SK-N-SH (cell line): ENCODE data around the gene PSMF1. TPM values are rescaled to one million over a fixed set of nuclear protein-coding genes. Genes with fewer than 3 reads are reported as not detected.

Experiments used
- CTCF ChIA-PET: fragments of 300-600, 350-600 bp; formaldehyde crosslinking; extraction: SDS; loops from one replicate; lab custom pipeline; 2021; lab: Yijun Ruan, JAX
- POLR2A ChIA-PET: fragments of 350-600 bp; sonication (Branson Sonifier 250); formaldehyde crosslinking; extraction: SDS; loops from one replicate; lab custom pipeline; 2020; ENCODE audit warnings: antibody characterized with exemption, inconsistent platforms; lab: Yijun Ruan, JAX
- DNase-seq: peaks from one replicate; pipeline ENCODE4 v3.0.0; 2012
- H2AFZ ChIP-seq: fragments of 200-600 bp; sonication (generic); 2 replicates; pipeline ENCODE4 v1.8.1; 2016; ENCODE audit warnings: antibody characterized with exemption, mild to moderate bottlenecking, low read depth
- H3F3A ChIP-seq: fragments of 200-600 bp; sonication (generic); replicated peaks from 2 replicates; pipeline ENCODE3; 2016; ENCODE audit warnings: antibody characterized with exemption, mild to moderate bottlenecking; ENCODE audit not compliant: insufficient read depth
- H3K27ac ChIP-seq, 2 experiments: fragments of 200-500 bp in 1 of 2; fragments of 200-600 bp in 1 of 2; sonication (Bioruptor generic) in 1 of 2; sonication (generic), shearing (Covaris generic) in 1 of 2; 2 replicates each; pipeline versions ENCODE4 v1.5.1 to v1.6.1; 2014 to 2016; ENCODE audit warnings: low read depth in 2 of 2, inconsistent platforms in 1 of 2, low read length in 1 of 2, mild to moderate bottlenecking in 1 of 2, mixed read lengths in 1 of 2
- H3K27me3 ChIP-seq: fragments of 200-600 bp; sonication (generic), shearing (Covaris generic); 2 replicates; pipeline ENCODE4 v1.6.1; 2016; ENCODE audit warnings: mixed run types; ENCODE audit not compliant: insufficient read depth
- H3K36me3 ChIP-seq, 2 experiments: fragments of 200-500 bp in 1 of 2; fragments of 200-600 bp in 1 of 2; sonication (Bioruptor generic) in 1 of 2; sonication (generic) in 1 of 2; replicated peaks in 1 of 2; 2 replicates each; pipeline versions ENCODE3 to v1.5.1; 2014 to 2016; ENCODE audit warnings: low read length in 1 of 2, mild to moderate bottlenecking in 1 of 2; ENCODE audit not compliant: insufficient read depth in 2 of 2, control insufficient read depth in 1 of 2
- H3K4me1 ChIP-seq, 2 experiments: fragments of 200-500 bp in 1 of 2; fragments of 200-600 bp in 1 of 2; sonication (Bioruptor generic) in 1 of 2; sonication (generic), shearing (Covaris generic) in 1 of 2; 2 replicates each; pipeline versions ENCODE4 v1.5.1 to v1.6.1; 2014 to 2016; ENCODE audit warnings: low read depth in 1 of 2, low read length in 1 of 2, mixed run types in 1 of 2; ENCODE audit not compliant: insufficient read depth in 2 of 2, control insufficient read depth in 1 of 2
- H3K4me2 ChIP-seq: fragments of 200-600 bp; sonication (generic), shearing (Covaris generic); 2 replicates; pipeline ENCODE4 v1.6.1; 2017; ENCODE audit warnings: mixed run types
- H3K4me3 ChIP-seq, 2 experiments: fragments of 200-500 bp in 1 of 2; fragments of 200-600 bp in 1 of 2; sonication (Bioruptor generic) in 1 of 2; sonication (generic), shearing (Covaris generic) in 1 of 2; 2 replicates each; pipeline versions ENCODE4 v1.5.1 to v1.8.1; 2014 to 2016; ENCODE audit warnings: low read depth in 2 of 2, inconsistent platforms in 1 of 2, low read length in 1 of 2, mild to moderate bottlenecking in 1 of 2, mixed read lengths in 1 of 2, moderate library complexity in 1 of 2
- H3K79me2 ChIP-seq: fragments of 200-600 bp; sonication (generic); 2 replicates; pipeline ENCODE4 v1.8.1; 2017; ENCODE audit warnings: mild to moderate bottlenecking; ENCODE audit not compliant: insufficient read depth
- H3K9ac ChIP-seq: fragments of 200-600 bp; sonication (generic); 2 replicates; pipeline ENCODE4 v1.6.1; 2017; ENCODE audit warnings: mixed run types
- H3K9me2 ChIP-seq: fragments of 200-600 bp; sonication (generic); 2 replicates; pipeline ENCODE4 v1.6.1; 2017; ENCODE audit warnings: mixed run types
- H3K9me3 ChIP-seq: fragments of 200-600 bp; sonication (generic); 2 replicates; pipeline ENCODE4 v1.6.1; 2017; ENCODE audit warnings: mixed run types, mild to moderate bottlenecking, moderate library complexity
- H4K20me1 ChIP-seq: fragments of 200-600 bp; sonication (generic); 2 replicates; pipeline ENCODE4 v1.6.1; 2017; ENCODE audit warnings: mild to moderate bottlenecking, mixed run types; ENCODE audit not compliant: insufficient read depth
- CHD2 ChIP-seq: fragments of 150-350 bp; IDR thresholded peaks from 2 replicates; pipeline ENCODE4 v1.6.1; 2018; ENCODE audit warnings: low read length; ENCODE audit not compliant: partially characterized antibody
- FOSL2 ChIP-seq: IDR thresholded peaks from 2 replicates; pipeline ENCODE4 v1.4.0; 2012; ENCODE audit warnings: low read depth, mild to moderate bottlenecking, moderate library complexity, borderline replicate concordance
- FOXM1 ChIP-seq: IDR thresholded peaks from 2 replicates; pipeline ENCODE4 v1.4.0; 2012; ENCODE audit warnings: low read depth, mild to moderate bottlenecking
- IRF3 ChIP-seq: fragments of 150-350 bp; IDR thresholded peaks from 2 replicates; pipeline ENCODE4 v1.6.1; 2016; ENCODE audit warnings: mild to moderate bottlenecking, low read depth, low read length
- MAX ChIP-seq: IDR thresholded peaks from 2 replicates; pipeline ENCODE4 v1.4.0; 2012; ENCODE audit warnings: low read depth
- NFIC ChIP-seq: IDR thresholded peaks from 2 replicates; pipeline ENCODE4 v1.4.0; 2012; ENCODE audit warnings: borderline replicate concordance
- NRF1 ChIP-seq: IDR thresholded peaks from 2 replicates; pipeline ENCODE4 v1.6.1; 2012; ENCODE audit warnings: low read depth, mild to moderate bottlenecking, low read length
- REST ChIP-seq: IDR thresholded peaks from 2 replicates; pipeline ENCODE4 v1.6.1; 2012; ENCODE audit warnings: mild to moderate bottlenecking, low read depth, low read length, moderate library complexity
- RXRA ChIP-seq: IDR thresholded peaks from 2 replicates; pipeline ENCODE4 v1.4.0; 2012; ENCODE audit warnings: low read depth, mild to moderate bottlenecking, borderline replicate concordance
- USF2 ChIP-seq: fragments of 150-350 bp; IDR thresholded peaks from 2 replicates; pipeline ENCODE4 v1.6.1; 2017; ENCODE audit warnings: antibody characterized with exemption, low read length, low read depth, borderline replicate concordance
- YY1 ChIP-seq: IDR thresholded peaks from 2 replicates; pipeline ENCODE4 v1.4.0; 2012; ENCODE audit warnings: low read depth, mild to moderate bottlenecking
- WGBS: methylation state at CpG from one replicate; pipeline ENCODE4 v1.1.6; 2017; ENCODE audit warnings: low lambda C conversion rate; 5-methylcytosine and 5-hydroxymethylcytosine counted together
- polyA plus RNA-seq, 3 experiments: library from polyadenylated mRNA; depleted of rRNA; stranded (reverse); fragments of >200 nt; gene quantifications; 2 replicates each; pipeline ENCODE4 v1.2.3, GENCODE V29; 2012

Gene PSMF1
- polyA plus RNA-seq, 1 of the 3 experiments (the other 2 are of a cell fraction), result 103 TPM

GRCh38 chr20:1154691-1155090 lies 36.3 kb downstream of the PSMF1 start:
- H3K27me3 ChIP-seq, result no peaks in the 10 kb centered on the region
- TF ChIP-seq MAX, result no peak
- TF ChIP-seq NRF1, result no peak
- TF ChIP-seq, all 33 proteins: peak for 0
- Histone ChIP-seq H4K20me1 (no peaks in the 10 kb centered on the region), H3K4me2 (no peak overlapping the region), H3F3A (no peaks in the 10 kb centered on the region), H3K4me3 (no peak overlapping the region), H3K79me2 (peaks cover 11% of the 10 kb centered on the region; the same call in 1 of the 2 replicates), H3K36me3 (peaks cover 38 to 63% of the 10 kb centered on the region in 2 experiments), H3K27ac (no peak overlapping the region), H2AFZ (no peak overlapping the region), H3K9me2 (no peaks in the 10 kb centered on the region), H3K4me1 (no peaks in the 10 kb centered on the region), H3K9me3 (no peaks in the 10 kb centered on the region), H3K9ac (no peak overlapping the region)
- POLR2A ChIA-PET, result no interaction called here
- WGBS, result 100% methylated on average over 1 of the region's 1 CpG
- CTCF ChIA-PET, result interaction anchor here (1.0 to 1.4 kb wide), 2 partner anchors 11 to 46 kb away, joined by 4 to 5 read pairs; no protein-coding TSS in a partner anchor
- DNase-seq, result no peak

GRCh38 chr20:1155342-1155741 lies 36.9 kb downstream of the PSMF1 start:
- POLR2A ChIA-PET, result no interaction called here
- Histone ChIP-seq H3K4me1 (no peaks in the 10 kb centered on the region), H4K20me1 (no peaks in the 10 kb centered on the region), H2AFZ (no peak overlapping the region), H3K36me3 (peaks cover 38 to 65% of the 10 kb centered on the region in 2 experiments), H3K79me2 (0 out of 2 replicates have a peak, but pooled peaks cover 9% of the 10 kb centered on the region), H3K9me2 (no peaks in the 10 kb centered on the region), H3K27me3 (no peaks in the 10 kb centered on the region), H3K4me2 (no peak overlapping the region), H3K4me3 (no peak overlapping the region; a peak in 1 of 4 replicates), H3K9ac (no peak overlapping the region), H3K27ac (no peak overlapping the region), H3F3A (no peaks in the 10 kb centered on the region), H3K9me3 (no peaks in the 10 kb centered on the region)
- CTCF ChIA-PET, result interaction anchor here (1.4 kb wide), 1 partner anchor 47 kb away, joined by 4 read pairs; no protein-coding TSS in a partner anchor
- no peak for TF ChIP-seq FOSL2
- TF ChIP-seq FOXM1, result no peak
- TF ChIP-seq IRF3, result no peak
- no peak for TF ChIP-seq RXRA
- DNase-seq, result no peak
- 86% methylated on average over 3 of the region's 3 CpGs for WGBS

GRCh38 chr20:1160496-1160895 lies 42.1 kb downstream of the PSMF1 start:
- peaks cover 22 to 64% of the 10 kb centered on the region in 2 experiments for H3K36me3 ChIP-seq
- H3F3A ChIP-seq, result no peaks in the 10 kb centered on the region
- DNase-seq, result no peak
- ChIA-PET CTCF (interaction anchor here (1.3 kb wide), 1 partner anchor 16 kb away, joined by 3 read pairs; no protein-coding TSS in a partner anchor), POLR2A (no interaction called here)
- no peaks in the 10 kb centered on the region for H3K9me3 ChIP-seq
- no peaks in the 10 kb centered on the region for H3K9me2 ChIP-seq
- H3K27ac ChIP-seq, result no peak overlapping the region
- no peaks in the 10 kb centered on the region for H3K27me3 ChIP-seq
- no peak for TF ChIP-seq CHD2
- no peak for TF ChIP-seq REST
- TF ChIP-seq MAX, result no peak
- no peak for TF ChIP-seq RXRA
- TF ChIP-seq USF2, result no peak
- TF ChIP-seq NFIC, result no peak
- TF ChIP-seq IRF3, result no peak
- TF ChIP-seq YY1, result no peak
- no peak for TF ChIP-seq FOXM1
- TF ChIP-seq, all 33 proteins: peak for 0
- H3K4me3 ChIP-seq, result no peak overlapping the region
- H2AFZ ChIP-seq, result no peak overlapping the region
- no peaks in the 10 kb centered on the region for H3K79me2 ChIP-seq
- H3K4me2 ChIP-seq, result no peak overlapping the region
- H4K20me1 ChIP-seq, result no peaks in the 10 kb centered on the region
- WGBS, result 96% methylated on average over 7 of the region's 10 CpGs
- H3K4me1 ChIP-seq, result no peaks in the 10 kb centered on the region
- H3K9ac ChIP-seq, result no peak overlapping the region
